Stimulated activated CD4-positive, alpha-beta T cell treated with anti-CD3 and anti-CD28 coated beads, Interleukin-12 subunit alpha, Interleukin-12 subunit beta, amount 100 ng/mL, for 48 hours (primary cell): ENCODE measurements around the gene FAM234A.
A peak's percentile ranks its signal among the peaks of the same experiment; 100 is the strongest.
"Not testable (repeated sequence)": the region's sequence is repeated elsewhere in the genome, so short reads cannot be mapped to it uniquely, and the experiment has no call there.

ENCODE experiments used
- DNase-seq, 3 donors: peaks; one replicate each; pipeline ENCODE4 v3.0.0-alpha.2; 2020; ENCODE audit warnings: low read depth in 2 of 3, low spot score in 1 of 3

Gene FAM234A

DNA sequence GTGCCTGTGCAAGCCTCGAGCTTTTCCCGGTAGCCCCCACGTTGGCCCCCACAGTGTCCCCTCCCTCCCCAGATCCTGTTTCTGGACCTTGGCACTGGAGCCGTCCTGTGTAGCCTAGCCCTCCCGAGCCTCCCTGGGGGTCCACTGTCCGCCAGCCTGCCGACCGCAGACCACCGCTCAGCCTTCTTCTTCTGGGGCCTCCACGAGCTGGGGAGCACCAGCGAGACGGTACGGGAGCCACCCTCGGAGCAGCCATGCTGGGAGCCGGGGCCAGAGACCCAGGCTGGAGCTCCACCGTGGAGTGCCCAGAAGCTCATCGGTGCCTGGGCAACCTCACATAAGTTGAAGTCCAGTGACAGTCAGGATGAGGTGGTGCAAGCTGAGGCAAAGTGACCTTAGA lies 29.3 kb downstream of the FAM234A start:
- no peak for DNase-seq

DNA sequence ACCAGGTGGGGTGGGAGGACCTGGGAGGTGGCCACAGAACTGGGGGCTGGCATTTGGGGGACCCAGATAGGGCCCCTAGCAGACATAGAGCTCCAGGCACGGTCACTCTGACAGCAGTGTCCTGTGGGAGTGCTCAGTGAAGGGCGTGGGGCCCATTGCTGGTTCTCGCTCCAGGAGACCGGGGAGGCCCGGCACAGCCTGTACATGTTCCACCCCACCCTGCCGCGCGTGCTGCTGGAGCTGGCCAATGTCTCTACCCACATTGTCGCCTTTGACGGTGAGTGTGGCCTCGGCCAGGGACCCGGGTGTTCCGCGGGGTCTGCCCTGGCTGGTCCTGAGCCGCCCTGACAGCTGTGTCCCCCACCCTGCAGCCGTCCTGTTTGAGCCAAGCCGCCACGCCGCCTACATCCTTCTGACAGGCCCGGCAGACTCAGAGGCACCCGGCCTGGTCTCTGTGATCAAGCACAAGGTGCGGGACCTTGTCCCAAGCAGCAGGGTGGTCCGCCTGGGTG lies 29.9 kb downstream of the FAM234A start:
- DNase-seq, result no peak

DNA sequence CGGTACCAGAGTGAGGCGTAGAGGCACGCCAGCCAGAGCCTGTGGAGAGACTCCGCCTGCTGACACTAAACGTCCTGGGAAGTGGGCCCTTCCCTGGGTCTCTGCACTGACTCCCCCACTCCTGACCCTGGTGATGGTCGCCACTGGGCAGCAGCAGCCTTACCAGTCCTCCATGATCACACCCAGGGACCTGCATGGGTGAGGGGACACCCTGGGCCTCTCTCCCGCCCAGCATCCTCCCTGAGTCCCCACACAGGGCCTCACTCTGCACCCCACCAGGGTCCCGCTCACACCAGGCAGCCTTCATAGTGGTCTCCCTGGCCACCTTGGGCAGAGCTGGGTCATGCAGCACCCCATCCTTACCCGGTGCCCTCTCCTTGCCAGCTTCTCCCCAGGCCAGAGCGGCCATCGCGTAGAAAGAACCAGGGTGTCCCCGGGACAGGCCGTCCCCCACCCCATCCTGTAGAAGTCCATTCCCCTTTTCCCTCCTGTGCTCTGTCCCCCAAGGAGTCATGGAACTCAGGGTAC lies 30.4 kb downstream of the FAM234A start:
- DNase-seq, result no peak

DNA sequence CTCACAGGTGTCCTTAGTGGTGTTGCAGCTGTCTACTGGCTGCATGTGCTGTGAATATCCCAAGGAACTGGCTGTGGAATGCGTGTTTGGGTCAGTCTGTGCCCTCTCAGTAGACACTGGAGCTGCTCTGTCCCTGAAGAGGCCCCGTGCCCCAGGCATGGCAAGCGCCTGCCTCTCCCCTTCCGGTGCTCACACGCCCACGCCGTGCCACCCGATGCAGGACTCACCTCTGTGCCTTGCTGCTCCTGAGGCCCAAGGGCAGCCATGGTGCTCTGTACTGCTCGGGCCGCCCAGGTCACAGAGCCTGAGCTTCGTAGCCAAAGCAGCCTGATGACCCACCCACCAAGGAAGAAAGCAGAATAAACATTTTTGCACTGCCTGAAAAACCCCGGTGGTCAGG lies 31.1 kb downstream of the FAM234A start:
- DNase-seq, result no peak

DNA sequence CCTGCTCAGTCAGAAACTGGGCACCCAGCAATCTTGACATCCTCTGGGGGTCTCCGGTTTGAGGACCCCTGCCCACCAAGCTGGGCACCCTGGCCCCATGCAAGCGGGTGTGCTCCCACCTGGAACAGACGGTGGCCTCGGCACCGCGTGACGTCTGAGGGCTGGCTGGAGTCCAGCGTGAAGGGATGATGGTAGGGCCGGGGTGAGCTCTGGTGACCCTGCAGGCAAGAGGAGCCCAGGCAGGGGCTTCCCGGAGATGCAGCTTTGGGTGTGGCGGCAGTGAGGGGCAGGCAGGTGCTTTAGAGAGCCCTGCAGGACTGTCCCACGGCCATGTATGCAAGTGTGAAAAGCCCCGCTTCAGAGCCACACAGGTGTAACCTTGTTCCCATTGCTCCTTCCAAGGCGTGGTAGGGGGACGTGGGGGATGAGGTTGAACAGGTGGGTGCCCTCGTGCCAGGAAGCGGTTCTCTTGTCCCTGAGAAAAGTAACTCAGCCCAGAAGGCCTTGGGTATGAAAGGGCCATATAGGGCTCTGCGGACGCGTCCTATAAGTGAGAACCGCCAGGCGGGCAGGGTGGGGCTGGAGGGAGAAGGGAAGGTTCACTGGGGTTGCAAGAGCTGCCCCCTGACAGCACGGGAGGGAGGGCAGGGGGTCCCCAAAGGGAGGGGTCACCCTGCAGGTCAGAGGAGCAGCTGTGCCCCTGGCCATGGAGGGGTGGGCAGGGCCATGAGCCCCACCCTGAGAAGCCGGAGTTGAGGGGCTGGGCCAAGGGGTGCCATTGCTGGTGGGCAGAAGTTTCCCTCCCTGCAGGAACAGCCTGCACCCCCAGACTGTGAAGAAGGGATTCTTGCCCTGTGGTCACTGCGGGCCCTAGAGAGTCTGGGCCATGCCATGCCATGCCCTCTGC lies 31.9 kb downstream of the FAM234A start:
- DNase-seq, result no peak

DNA sequence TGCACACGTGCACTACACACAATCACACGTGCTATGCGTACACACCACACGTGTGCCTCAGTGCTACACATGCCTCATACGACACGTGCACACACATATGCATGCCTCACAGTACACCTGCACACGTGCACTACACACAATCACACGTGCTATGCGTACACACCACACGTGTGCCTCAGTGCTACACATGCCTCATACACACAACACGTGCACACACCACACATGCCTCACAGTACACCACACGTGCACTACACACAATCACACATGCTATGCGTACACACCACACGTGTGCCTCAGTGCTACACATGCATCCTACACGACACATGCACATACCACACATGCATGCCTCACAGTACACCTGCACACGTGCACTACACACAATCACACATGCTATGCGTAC lies 32.9 kb downstream of the FAM234A start:
- DNase-seq, result not testable (repeated sequence)

DNA sequence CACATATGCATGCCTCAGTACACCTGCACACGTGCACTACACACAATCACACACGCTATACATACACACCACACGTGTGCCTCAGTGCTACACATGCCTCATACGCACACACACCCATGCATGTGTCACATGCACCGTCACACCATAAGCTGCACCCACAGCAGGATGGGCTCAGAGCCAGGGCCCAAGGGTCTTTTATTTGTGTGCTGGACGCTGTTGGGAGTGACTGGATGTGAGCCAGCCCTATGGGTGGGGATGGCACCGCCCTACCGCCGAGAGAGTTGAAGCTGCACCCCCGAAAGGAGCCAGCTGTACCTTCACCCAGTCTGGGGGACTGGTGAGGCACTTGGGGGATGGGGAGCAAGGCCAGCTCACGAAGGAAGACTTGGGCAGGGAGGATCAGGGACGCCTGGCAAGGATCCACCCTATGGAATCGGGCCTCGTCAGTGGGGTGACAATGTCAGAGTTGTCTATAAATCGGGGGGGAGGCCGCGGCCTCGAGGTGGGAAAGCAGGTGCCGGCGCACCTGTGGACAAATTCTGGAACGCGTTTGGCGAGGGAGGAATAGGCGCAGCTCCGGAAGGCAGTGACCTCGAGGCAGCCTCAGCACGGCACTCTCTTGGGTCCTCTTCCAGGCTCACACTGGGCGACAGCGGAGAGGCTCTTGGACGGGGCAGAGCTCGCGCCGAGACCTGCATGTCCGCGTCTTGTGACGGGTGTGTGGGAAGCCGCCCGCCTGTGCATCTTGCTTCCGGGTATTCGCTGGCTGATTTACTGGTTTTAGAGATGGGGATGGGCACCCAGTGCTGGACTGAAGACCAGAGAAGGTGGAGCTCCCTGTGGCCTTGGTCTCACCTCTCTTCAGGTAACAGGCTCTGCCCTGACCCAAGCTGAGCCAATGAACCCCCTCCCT lies 33.8 kb downstream of the FAM234A start:
- DNase-seq, result no peak

DNA sequence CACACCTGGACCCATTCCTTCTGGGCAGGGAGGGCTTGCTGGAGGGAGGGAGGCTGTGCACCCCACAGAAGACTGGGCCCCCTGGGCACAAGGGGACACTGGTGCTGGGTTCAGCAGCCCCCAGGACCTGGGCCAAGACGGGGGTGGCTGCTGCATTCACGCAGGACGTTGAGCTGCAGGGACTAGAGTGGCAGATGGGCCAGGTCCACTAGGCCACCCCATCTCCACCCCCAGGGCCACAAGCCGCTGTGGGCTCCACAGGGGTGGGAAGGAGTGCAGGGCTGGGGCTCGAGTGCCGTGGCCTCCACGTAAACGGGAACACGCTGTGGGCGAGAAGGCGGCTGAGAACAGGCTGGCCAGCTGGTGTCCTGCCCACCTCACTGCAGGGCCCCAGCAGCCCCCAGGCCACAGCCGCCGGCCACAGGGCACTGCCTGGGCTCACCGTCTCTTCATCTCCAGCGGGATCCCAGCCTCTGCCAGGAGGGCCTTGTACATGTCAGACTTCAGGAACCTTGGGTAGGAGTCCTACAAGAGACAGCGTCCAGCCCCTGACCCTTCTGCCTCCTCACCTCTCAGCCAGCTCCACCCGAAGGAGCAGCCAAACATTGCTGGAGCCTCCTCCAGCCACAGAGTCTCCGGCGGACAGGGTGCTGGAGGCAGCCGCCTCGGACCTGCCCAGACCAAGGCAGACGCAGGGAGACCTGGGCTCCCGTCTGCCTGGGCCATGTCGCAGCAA lies 34.6 kb downstream of the FAM234A start:
- DNase-seq, result no peak

DNA sequence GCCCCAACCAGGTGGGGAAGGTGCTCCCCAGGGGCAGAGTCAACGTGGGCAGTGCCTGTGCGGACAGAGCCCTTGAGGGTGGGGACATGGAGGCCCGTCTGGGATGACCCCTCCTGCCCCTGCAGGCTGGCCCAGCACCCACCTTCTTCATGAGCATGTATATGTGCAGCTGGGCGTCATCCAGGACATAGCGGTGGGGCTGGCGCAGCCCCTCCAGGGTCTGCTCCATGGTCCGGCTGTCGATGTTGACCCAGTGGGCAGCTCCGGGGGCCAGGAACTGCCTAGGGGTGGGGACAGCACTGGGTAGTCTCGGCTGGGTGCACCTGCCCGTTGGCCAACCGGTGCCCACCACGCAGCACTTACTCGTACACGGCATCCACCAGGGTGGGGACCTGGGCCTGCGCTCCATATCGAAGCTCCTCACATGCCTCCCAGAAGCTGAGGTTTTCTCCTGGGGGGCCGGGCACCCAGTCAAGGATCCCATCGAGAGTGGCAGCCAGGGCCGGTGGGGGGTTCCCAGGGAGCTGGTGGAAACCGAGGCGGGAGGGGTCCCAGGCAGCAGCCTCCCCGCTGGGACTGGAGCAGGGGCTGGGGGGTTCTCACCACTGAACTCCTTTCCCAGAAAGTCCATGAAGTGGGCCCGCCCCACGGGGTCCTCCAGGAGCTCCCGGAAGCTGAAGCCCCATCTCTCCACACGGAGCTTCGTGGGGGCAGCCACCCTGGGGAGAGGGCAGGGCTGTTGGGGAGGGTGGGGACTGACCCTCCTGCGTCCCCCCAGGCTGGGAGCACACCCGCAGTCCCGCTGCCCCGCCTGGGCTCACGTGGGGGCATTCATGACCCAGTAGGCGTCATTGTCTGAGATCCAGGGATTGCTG lies 36.0 kb downstream of the FAM234A start:
- DNase-seq, result no peak

DNA sequence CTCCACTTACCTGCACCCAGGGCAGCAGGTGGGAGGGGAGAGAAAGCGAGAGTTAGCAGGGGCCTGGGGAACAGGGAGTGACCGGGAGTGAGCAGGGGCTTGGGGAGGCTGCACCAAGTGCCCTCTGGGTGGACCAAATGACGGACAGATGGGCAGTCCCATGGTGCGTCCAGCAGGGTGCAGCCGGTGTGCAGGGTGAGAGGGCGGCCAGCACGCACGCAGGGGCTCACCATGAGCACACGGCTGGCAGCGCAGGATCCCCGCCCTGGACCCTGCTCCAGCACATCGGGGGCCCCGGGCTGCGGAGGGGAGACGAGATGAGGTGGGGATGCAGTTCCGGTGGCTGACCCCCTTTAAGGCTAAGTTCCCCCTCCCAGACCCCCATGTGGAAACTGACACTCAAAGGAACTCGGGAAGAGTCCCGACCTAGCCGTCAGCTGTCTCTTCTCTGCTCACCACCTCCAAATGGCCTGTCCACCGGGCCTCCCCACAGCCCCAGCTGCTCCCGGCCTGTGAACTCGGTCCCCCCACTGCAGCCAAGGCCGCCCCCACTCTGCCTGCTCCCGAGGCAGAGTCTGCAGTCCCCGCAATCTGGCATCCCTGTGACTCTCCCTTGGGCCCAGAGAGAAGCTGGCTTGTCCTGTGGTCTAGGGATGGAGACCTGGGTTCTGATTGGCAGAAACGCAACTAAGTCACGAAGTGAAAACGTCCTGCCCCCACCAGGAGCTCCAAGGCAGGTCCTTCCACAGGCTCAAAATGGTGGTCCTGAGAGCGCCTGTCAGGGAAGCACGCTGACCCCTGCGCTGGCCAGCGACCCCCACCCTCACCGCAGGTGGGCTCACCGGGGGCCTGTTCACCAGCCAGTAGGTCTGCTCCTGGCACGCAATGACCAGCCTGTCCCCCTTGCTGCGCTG lies 38.3 kb downstream of the FAM234A start:
- no peak for DNase-seq

DNA sequence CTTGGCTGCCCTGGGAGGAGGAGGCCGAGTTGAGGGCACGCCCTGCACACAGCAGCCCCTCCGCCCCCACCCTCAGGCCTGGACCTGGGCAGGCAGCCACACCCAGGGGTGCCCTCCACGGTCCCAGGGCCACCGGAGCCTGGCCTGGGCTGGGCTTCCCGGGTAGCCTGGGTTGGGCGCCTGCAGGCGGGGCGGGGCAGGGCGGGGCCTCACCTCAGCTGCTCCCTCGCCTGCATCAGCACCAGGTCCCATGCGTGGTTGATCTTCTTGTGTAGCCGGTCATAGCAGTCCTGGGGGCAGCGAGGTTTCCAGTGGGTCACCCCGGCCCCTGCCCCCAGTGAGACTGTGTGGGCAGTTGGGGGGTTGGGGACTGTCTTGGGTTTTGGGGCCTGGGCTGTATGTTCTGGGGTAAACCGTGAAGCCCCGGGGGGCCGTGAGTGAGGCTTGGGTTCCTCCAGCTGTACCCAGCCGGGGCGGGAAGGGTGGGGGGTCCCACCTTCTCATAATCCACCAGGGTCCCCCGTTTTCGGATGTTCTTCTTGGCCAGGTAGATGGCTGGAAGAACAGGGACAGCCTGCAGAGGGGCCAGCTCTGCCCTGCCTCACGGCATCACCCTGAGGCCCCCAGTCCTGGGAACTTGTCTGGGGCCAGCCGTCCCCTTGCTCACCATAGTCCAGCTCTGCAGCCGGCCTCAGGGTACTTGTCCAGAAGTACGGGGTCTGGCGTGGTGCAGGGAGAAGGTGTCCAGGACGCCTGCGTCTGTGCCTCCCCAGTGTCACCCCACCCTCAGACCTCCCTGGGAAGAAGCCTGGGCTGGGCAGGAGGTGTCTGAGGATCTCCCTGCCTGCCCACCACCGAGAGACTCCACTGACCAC lies 39.2 kb downstream of the FAM234A start:
- no peak for DNase-seq

DNA sequence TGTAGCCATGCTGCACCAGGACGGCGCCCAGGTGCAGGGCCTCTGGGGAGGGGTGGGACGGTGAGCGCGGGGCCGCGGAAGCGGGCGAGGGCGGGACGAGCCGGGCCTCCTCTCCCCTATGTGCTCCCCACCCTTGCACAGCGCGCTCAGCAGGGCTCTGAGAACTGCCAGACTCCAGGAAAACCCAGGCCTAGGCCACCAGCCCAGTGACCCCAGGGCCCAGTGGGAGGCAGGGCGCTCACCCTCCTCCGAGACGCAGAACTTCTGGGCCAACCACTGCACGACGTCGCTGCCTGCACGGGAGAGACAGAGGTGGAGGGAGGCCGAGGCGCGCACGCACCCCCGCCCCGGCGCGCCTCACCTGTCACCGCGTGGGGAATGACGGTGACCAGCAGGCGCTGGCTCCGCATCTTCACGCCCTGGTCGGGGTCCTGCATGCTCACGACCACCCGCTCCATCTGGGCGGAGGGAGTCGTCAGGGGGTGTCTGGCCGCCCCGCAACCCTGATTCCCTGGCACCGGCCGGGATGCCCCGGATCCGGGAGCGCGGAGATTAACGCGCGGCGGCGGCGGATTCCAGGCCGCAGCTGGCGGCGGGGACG lies 40.5 kb downstream of the FAM234A start:
- DNase-seq, result no peak

DNA sequence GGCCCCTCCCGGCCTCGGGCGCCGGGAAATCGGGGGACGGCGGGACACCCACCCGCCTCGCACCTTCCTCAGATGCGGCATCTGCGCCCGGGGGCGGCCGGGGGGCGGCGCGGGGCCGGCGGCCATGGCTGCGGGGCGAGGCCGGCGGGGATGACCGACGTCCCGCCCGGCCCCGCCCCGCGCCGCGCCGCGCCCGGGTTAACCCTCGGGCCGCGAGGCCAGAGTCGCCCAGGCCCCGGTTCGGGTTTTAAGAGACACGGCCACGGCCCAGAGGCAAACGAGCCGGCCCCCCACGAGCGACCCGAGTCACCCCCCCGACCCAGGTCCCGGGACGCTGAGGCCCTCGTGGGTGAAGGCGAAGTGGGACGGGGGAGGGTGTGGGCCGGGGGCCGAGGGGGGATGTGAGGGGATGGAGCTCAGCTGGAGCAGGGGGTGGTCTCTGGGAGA lies 41.2 kb downstream of the FAM234A start, which contains the start of gene RGS11:
Gene RGS11 (minus strand): TSS at position 159 of the 447 bp plus-strand sequence. CDS start 33 bp downstream, at position 126.
- DNase-seq, result no peak

DNA sequence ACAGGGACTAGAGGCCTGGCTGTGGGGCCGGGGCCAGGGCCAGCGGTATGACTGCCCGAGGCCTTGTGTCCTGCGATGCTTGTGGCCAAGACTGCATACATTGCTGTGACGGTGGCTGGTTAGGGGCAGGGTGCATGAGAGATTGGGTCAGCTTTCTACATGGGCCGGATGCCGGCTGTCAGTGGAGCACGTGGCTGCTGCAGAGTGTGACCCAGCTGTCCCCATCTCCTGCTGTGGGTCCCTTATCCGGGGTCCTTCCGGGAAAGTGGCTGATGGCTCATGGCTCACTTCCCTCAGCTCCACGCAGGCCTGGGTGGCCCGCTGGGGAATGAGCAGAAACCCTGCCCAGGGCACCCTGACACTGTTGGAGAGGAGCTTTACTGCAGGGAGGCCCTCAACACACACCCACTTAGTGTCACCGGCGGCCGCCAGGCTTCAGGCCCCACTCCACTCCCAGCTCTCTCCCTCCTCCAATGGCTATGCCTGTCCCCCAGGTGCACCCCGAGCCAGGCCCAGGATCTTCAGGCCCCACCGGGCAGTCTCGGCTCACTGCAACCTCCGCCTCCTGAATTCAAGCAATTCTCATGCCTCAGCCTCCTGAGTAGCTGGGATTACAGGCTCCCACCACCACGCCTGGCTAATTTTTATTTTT lies 41.9 kb downstream of the FAM234A start:
- no peak for DNase-seq

DNA sequence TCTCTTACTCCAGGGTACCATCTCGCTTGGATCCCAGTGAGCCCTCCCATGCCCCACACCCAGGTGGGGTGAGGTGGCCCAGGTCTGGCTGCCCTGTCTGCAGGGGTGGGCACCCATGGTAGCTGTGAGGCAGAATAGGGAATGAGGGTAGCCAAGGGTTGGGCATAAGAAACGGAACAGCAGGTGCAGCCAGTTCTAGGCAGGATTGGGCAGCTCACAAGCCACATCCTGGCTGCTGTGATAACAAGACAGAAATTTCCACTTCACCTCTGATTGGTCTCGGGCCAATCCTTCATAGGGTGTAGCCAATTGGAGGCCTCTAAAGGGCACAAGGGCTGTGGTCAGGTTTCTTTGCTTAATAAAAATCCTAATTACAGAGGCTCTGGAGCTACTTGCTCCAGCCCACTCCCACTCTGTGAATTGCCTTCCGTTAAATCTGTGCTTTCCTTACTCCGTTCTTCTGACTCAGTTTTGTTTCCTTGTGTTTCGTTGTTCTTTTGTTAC lies 44.3 kb downstream of the FAM234A start:
- peak in 1 of 3 donors; percentile 11 for DNase-seq

DNA sequence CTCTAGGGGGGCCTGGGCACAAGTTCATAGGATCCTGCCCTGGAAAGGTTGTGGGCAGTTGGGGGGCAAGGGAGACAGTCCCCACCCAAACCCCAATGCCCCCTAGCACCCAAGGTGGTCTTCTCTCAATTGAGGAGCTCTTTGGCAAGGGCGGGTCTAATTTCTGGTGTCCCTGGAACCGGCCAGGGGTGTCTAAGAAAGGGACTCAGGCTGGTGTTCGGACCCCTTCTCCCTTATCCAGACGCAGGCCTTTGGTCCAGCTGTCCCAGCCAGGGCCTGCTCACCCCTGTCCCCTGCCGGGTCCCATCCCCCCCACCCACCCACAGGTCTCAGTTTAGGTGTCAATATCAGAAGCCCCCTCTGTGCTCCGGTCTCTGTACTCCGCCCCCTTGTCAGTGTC lies 44.9 kb downstream of the FAM234A start:
- no peak for DNase-seq
